Effector memory CD8-positive, alpha-beta T cell (primary cell): ENCODE measurements around the gene NUP93.
A peak's percentile ranks its signal among the peaks of the same experiment; 100 is the strongest.

Experiments
- ATAC-seq: fragments of 150-1000 bp; cut with Tn5 transposase; replicated peaks from 2 replicates; pipeline ENCODE4 v1.10.0; 2021; ENCODE audit warnings: mild to moderate bottlenecking, moderate library complexity
- DNase-seq, 3 experiments: peaks; one replicate each; pipeline ENCODE4 v3.0.0; 2021
- H3K27ac Mint-ChIP-seq, 2 donors: one replicate each; pipeline ENCODE4 v1.8.0; 2022; ENCODE audit warnings: mild to moderate bottlenecking in 2 of 2, mixed read lengths in 2 of 2, moderate library complexity in 2 of 2
- H3K27me3 Mint-ChIP-seq, 2 donors: one replicate each; pipeline ENCODE4 v1.8.0; 2022; ENCODE audit warnings: mixed read lengths in 2 of 2
- H3K36me3 Mint-ChIP-seq: one replicate; pipeline ENCODE4 v1.8.0; 2022; ENCODE audit warnings: mild to moderate bottlenecking, moderate library complexity, mixed read lengths; ENCODE audit not compliant: insufficient read depth
- H3K4me1 Mint-ChIP-seq, 2 donors: one replicate each; pipeline ENCODE4 v1.8.0; 2022; ENCODE audit warnings: low read depth in 2 of 2, mixed read lengths in 2 of 2
- H3K4me3 Mint-ChIP-seq, 2 donors: one replicate each; pipeline ENCODE4 v1.8.0; 2022; ENCODE audit warnings: mild to moderate bottlenecking in 2 of 2, mixed read lengths in 2 of 2, moderate library complexity in 2 of 2
- H3K9me3 Mint-ChIP-seq, 2 donors: one replicate each; pipeline ENCODE4 v1.8.0; 2022; ENCODE audit warnings: mixed read lengths in 2 of 2

NUP93 gene

GRCh38 chr16:56741399-56741798 lies 11.5 kb downstream of the NUP93 start:
- ATAC-seq (no peak), DNase-seq (no peak)
- Mint-ChIP-seq H3K9me3 (no peaks in the 10 kb centered on the region), H3K36me3 (peaks cover 3% of the 10 kb centered on the region), H3K4me3 (no peak overlapping the region), H3K27me3 (no peaks in the 10 kb centered on the region), H3K27ac (no peak overlapping the region), H3K4me1 (peaks cover 13 to 20% of the 10 kb centered on the region in 2 donors)

DNA sequence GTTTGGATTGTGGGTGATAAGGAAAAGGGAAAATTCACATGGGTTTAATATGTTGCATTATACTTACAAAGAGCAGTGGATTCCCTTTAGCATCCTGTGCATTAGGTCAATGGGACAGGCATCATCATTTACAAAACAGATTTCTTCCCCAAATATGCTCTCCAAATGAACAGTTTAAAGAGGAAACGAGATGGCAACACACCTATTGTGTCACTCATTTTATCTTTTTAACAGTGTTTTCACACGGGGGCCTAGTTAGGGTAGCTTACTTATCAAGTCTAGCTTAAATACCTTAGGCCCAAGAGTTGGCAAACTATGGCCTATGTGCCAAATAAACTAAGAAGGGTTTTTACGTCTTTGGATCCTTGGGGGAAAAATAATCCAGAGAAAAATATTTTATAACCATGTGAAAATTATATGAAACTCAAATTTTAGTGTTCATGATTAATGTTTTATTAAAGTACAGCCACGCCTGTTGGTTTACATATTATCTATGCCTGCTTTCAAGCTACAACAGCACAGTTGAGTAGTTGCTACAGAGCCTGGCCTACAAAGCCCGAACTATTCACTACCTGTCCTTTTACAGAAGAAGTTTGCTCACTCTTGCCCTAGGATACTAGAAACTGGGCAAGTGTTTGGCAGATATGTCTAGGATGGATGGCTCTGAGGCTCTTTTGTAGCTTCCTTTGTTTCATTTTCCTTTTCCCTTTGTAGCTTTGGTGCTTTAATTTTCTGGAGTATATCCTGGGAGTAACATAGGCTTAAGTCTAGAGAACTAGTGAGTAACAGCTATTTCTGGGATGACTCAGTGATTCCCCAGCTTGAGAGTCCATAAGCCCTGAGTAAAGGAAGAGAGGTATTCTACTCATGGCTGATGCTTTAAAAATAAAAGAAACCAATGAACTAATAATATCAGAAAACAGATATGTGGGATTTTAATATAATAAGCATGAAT lies 12.4 kb downstream of the NUP93 start:
- H3K27me3 Mint-ChIP-seq: no peaks in the 10 kb centered on the region
- H3K27ac Mint-ChIP-seq: peak overlapping the region in 1 of 2 donors; percentile 17
- no peak for DNase-seq
- no peak for ATAC-seq
- H3K9me3 Mint-ChIP-seq: no peaks in the 10 kb centered on the region
- no peak overlapping the region for H3K4me3 Mint-ChIP-seq
- peaks cover 11 to 23% of the 10 kb centered on the region in 2 donors for H3K4me1 Mint-ChIP-seq
- H3K36me3 Mint-ChIP-seq: peaks cover 5% of the 10 kb centered on the region

GRCh38 chr16:56743840-56744239 lies 13.9 kb downstream of the NUP93 start:
- Mint-ChIP-seq H3K4me1 (peaks cover 12 to 34% of the 10 kb centered on the region in 2 donors), H3K36me3 (peaks cover 5% of the 10 kb centered on the region), H3K27ac (peak overlapping the region; percentile 9 to 29), H3K9me3 (no peaks in the 10 kb centered on the region), H3K27me3 (no peaks in the 10 kb centered on the region), H3K4me3 (no peak overlapping the region)
- ATAC-seq: no peak
- DNase-seq: no peak

DNA sequence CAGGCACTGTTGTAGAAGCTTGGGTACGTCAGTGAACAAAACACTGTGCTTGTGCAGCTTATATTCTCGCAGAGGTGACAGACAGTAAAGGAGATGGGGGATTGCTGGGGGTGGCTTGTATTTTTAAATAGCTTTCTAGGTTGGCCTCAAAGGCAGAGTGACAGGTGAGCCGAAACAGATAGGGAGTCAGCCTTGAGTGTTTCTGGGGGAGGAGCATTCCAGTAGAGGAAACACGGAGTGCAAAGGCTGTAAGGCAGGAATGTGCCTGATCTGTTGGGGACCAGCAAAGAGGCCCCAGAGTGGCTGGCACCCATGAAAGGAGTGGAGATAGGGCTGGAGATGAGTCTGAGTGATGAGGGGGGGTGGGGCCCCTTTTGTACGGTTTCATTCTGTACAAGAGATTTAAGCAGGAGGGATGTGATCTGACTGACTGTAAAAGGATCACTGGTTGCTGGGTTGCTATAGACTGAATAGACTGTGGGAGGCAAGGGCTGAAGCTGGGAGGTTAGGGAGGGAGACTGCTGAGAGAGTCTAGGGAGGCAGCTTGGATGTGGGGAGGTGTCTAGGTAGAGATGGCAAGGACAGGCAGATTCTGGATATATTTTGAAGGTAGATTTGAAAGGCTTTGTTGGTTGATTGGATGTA lies 15.2 kb downstream of the NUP93 start:
- no peak overlapping the region for H3K4me3 Mint-ChIP-seq
- peaks cover 16 to 39% of the 10 kb centered on the region in 2 donors for H3K4me1 Mint-ChIP-seq
- no peaks in the 10 kb centered on the region for H3K9me3 Mint-ChIP-seq
- H3K27me3 Mint-ChIP-seq: no peaks in the 10 kb centered on the region
- no peak for DNase-seq
- H3K27ac Mint-ChIP-seq: peak overlapping the region in 1 of 2 donors; percentile 15
- no peak for ATAC-seq
- H3K36me3 Mint-ChIP-seq: peaks cover 11% of the 10 kb centered on the region

GRCh38 chr16:56747486-56748045 lies 17.6 kb downstream of the NUP93 start:
- Mint-ChIP-seq H3K9me3 (no peaks in the 10 kb centered on the region), H3K27me3 (no peaks in the 10 kb centered on the region), H3K4me1 (peaks cover 16 to 35% of the 10 kb centered on the region in 2 donors), H3K27ac (peak overlapping the region; percentile 9 to 38), H3K4me3 (no peak overlapping the region), H3K36me3 (peaks cover 13% of the 10 kb centered on the region)
- ATAC-seq (no peak), DNase-seq (no peak)

GRCh38 chr16:56748191-56748590 lies 18.3 kb downstream of the NUP93 start:
- DNase-seq: no peak
- no peak for ATAC-seq
- no peaks in the 10 kb centered on the region for H3K9me3 Mint-ChIP-seq
- peak overlapping the region in 1 of 2 donors; percentile 38 for H3K27ac Mint-ChIP-seq
- H3K4me3 Mint-ChIP-seq: no peak overlapping the region
- peaks cover 13% of the 10 kb centered on the region for H3K36me3 Mint-ChIP-seq
- no peaks in the 10 kb centered on the region for H3K27me3 Mint-ChIP-seq
- H3K4me1 Mint-ChIP-seq: peaks cover 15 to 35% of the 10 kb centered on the region in 2 donors

GRCh38 chr16:56748826-56749225 lies 18.9 kb downstream of the NUP93 start:
- no peak for DNase-seq
- Mint-ChIP-seq H3K4me3 (no peak overlapping the region), H3K27me3 (no peaks in the 10 kb centered on the region), H3K4me1 (peaks cover 12 to 33% of the 10 kb centered on the region in 2 donors), H3K27ac (peak overlapping the region; percentile 35 to 38), H3K9me3 (no peaks in the 10 kb centered on the region), H3K36me3 (peaks cover 13% of the 10 kb centered on the region)
- no peak for ATAC-seq

- Mint-ChIP-seq H3K27me3 (no peaks in the 10 kb centered on the region), H3K27ac (peak overlapping the region; percentile 38 to 46)
Observed at GRCh38 chr16:56749672-56750491, 20.0 kb downstream of the NUP93 start.

DNA sequence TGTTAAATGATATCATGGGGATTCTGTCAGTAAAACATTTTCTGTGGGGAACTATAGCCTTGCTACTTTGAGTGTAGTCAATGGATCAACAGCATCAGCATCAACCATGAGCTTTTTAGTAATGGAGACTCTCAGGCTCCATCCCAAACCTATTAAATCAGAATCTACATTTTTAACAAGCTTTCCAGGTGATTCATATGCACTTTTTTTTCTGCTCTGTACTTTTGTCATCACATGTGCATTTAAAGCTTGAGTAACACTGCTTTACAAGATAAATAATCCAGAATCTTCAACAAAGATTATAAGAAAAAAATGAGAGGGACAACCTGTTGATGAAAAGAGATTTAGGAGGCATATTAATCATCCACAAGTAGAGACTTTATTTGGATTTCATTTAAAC lies 23.5 kb downstream of the NUP93 start:
- DNase-seq: no peak
- no peak for ATAC-seq
- Mint-ChIP-seq H3K36me3 (peaks cover 8% of the 10 kb centered on the region), H3K4me3 (no peak overlapping the region), H3K27me3 (no peaks in the 10 kb centered on the region), H3K9me3 (no peaks in the 10 kb centered on the region), H3K4me1 (peaks cover 5 to 9% of the 10 kb centered on the region in 2 donors), H3K27ac (peak overlapping the region in 1 of 2 donors; percentile 4)

More at GRCh38 chr16:56749672-56750491, 20.0 kb downstream of the NUP93 start:
- ATAC-seq (no peak), DNase-seq (no peak)
- Mint-ChIP-seq H3K36me3 (peaks cover 13% of the 10 kb centered on the region), H3K4me1 (peaks cover 9 to 25% of the 10 kb centered on the region in 2 donors), H3K9me3 (no peaks in the 10 kb centered on the region), H3K4me3 (no peak overlapping the region)

- Mint-ChIP-seq H3K9me3 (no peaks in the 10 kb centered on the region), H3K4me1 (peaks cover 0 to 1% of the 10 kb centered on the region in 2 donors), H3K4me3 (no peak overlapping the region), H3K27ac (no peak overlapping the region), H3K27me3 (no peaks in the 10 kb centered on the region), H3K36me3 (peaks cover 9% of the 10 kb centered on the region)
- no peak for ATAC-seq
- DNase-seq: no peak
Observed at GRCh38 chr16:56755038-56755437, 25.1 kb downstream of the NUP93 start.

DNA sequence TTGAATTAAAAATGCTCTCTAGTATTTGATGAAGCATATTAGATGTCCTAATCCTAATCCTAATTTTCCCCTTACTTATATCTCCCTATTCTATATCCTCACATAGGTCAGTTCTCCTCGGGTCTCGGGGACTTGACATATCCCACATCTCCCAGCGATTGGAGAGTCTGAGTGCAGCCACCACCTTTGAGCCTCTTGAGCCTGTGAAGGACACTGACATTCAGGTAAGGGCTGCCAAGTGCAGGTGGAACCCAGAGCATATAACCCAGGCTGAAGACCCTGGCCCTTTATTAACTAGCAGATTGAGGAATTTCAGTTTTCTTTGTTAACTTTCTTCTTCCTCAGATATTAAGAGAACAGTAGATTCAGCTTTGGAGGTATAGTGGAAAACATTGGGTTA lies 28.5 kb downstream of the NUP93 start:
- no peak for DNase-seq
- Mint-ChIP-seq H3K36me3 (peaks cover 6% of the 10 kb centered on the region), H3K9me3 (no peaks in the 10 kb centered on the region), H3K27ac (peak overlapping the region; percentile 3 to 56), H3K4me3 (no peak overlapping the region), H3K4me1 (peaks cover 0 to 3% of the 10 kb centered on the region in 2 donors), H3K27me3 (no peaks in the 10 kb centered on the region)
- no peak for ATAC-seq

GRCh38 chr16:56758930-56759329 lies 29.0 kb downstream of the NUP93 start:
- H3K36me3 Mint-ChIP-seq: peaks cover 6% of the 10 kb centered on the region
- no peak for ATAC-seq

More at GRCh38 chr16:56758930-56759329, 29.0 kb downstream of the NUP93 start:
- Mint-ChIP-seq H3K27ac (peak overlapping the region in 1 of 2 donors; percentile 56), H3K9me3 (no peaks in the 10 kb centered on the region), H3K4me3 (no peak overlapping the region), H3K4me1 (peaks cover 0 to 3% of the 10 kb centered on the region in 2 donors), H3K27me3 (no peaks in the 10 kb centered on the region)
- no peak for DNase-seq
